Stimulated activated CD4-positive, alpha-beta T cell treated with anti-CD3 and anti-CD28 coated beads, TNF-alpha, amount 100 ng/mL, for 48 hours (primary cell): ENCODE measurements around the gene MYO9B.

ENCODE experiments used
- DNase-seq, 3 donors: peaks; one replicate each; pipeline ENCODE4 v3.0.0-alpha.2; 2020; ENCODE audit warnings: low read depth in 3 of 3

MYO9B gene

GRCh38 chr19:17240826-17241399 is 165.3 kb downstream of the MYO9B start:
- no peak for DNase-seq

DNA sequence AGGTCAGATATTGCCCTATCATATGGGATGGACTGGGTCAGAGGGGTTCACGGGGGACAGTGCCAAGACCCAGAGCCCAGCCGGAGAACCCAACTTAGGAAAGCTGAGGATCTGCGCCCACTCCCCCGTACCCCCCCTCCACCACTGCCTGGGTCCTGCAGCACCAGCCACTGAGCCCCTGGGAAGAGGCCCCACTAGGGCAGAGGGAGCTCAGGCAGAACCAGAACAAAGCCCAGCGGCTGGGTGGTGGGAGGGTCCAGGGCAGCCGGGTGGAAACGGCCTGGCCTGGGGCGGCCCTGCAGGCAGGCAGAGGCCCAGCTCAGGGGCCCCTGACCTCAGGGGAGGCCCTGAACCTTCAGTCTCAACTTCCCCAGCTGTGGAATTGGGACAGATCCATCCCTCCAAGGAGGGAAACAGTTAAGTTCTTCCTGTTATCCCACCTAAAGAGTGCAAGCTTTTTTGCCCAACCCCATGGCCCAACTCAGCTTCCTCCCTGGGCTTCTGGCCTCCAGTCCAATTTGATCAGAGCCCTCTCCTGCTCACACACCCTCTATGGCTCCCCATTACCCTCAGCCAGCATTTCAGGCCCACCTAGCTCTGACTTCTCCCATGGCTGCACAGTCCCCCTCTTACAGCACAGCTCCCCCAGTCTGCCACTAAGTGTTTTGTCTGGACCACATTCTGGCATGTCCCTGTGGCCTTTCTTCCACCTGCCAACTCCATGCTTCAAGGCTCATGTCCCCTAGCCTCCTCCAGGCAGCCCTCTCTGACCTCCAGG is 167.0 kb downstream of the MYO9B start:
- DNase-seq: no peak

- no peak for DNase-seq
Measured at GRCh38 chr19:17243211-17243829, 167.7 kb downstream of the MYO9B start.

- DNase-seq: no peak
Measured at GRCh38 chr19:17243830-17244617, 168.4 kb downstream of the MYO9B start.

DNA sequence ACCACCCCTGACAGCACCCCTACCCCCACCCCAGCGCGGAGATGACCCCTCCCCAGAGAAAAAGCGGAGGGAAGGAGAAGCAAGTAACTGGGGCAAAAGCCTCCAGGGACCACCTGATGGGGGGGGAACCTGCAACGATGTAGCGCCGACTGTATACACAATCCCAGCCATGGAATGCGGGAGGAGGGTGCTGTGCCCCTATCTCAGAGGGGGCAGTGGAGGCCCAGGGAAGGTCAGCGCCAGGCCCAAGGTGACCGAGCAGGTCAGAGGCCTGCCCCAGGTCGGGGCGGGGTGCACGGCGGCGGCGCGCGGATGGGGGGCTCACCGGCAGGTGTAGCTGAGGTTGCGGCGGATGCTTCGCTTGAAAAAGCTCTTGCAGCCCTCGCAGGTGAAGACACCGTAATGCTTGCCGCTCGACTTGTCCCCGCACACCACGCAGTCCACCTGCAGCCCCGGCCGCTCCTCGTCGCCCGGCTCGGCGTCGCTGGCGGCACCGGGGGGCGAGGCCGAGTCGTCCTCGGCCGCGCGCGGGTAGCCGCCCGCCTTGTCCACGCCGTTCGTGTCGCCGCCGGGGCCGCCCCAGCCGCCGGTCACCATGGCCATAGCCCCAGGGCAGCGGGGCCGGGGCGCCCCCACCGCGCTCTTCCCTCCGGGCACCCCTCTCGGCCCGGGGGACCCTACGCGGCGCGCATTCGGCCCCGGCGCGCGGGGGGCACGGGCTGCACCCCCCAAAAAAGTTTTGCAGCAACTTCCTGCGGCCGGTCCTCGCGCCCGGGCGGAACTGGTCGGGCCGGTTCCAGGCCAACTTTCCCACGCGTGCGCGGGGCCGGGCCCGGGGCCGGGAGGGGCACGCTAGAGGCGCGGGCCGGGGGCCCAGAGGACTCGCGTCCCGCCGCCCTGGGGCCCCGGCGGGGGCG is 169.3 kb downstream of the MYO9B start:
- DNase-seq: no peak

DNA sequence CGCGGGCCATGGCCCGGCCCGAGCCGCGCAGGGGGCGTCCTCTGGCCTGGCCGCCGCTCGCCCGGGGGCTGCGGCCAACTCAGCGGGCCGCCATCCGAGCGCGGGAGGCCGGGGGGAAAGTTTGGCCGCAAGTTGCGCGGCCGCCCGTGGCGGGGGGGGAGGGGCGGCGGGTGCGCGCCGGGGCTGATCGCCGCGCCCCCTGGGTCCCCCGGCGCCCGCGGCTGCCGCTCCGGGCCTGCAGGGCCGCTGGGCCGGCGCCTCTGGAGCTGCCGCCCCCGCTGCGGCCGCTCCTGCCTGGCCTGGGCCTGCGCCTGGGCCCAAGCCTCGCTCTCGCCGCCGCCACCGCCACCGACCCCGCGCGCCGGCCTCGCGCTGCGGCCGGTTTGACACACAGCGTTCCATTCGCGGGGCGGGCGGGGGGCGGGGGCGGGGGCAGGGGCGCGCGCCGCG is 170.0 kb downstream of the MYO9B start, which contains the start of gene NR2F6:
Gene NR2F6 (minus strand): TSS at position 385 of the 450 bp plus-strand sequence. CDS start 699 bp downstream, outside the sequence.
- no peak for DNase-seq

DNA sequence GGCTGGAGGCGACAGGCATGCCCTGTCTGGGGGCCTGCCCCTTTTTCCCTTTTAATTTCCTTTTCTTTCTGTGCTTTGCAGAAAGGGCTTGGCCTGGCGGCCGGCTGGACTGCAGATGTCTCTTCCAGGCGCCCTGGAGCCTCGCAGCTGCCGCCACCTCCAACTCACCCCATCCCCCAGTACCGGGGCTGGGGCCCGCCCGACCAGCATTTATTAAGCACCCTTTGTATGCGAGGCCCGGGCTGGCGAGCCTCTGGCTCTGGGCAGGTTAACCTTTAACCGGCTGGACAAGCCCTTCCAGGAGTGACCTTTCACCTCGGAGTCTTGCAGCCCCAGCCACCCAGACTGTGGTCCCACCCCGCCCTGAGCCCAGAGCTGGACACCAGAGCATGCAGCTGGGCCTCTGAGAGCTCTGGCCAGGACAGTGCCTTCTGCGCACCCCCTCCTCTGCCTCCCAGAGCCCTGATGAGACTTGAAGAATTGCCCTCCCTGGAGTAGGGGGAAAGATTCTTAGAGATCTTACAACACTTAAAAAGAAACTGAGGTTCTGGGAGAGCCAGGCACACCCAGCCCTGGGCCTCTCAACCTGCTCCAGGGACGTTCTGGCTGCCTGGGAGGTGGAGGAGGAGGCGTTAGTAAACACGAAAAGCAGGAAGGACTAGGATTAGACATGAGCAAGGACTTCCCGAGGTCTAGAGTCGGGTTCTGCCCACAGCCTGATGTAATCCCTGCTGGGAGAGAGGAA is 171.3 kb downstream of the MYO9B start:
- DNase-seq: no peak

- no peak for DNase-seq
Measured at GRCh38 chr19:17248011-17248776, 172.6 kb downstream of the MYO9B start.

GRCh38 chr19:17249887-17250548 is 174.4 kb downstream of the MYO9B start:
- DNase-seq: no peak

GRCh38 chr19:17254636-17255035 is 179.1 kb downstream of the MYO9B start:
- DNase-seq: no peak

- no peak for DNase-seq
Measured at GRCh38 chr19:17255150-17255621, 179.6 kb downstream of the MYO9B start.

- no peak for DNase-seq
Measured at GRCh38 chr19:17256130-17256529, 180.6 kb downstream of the MYO9B start.

DNA sequence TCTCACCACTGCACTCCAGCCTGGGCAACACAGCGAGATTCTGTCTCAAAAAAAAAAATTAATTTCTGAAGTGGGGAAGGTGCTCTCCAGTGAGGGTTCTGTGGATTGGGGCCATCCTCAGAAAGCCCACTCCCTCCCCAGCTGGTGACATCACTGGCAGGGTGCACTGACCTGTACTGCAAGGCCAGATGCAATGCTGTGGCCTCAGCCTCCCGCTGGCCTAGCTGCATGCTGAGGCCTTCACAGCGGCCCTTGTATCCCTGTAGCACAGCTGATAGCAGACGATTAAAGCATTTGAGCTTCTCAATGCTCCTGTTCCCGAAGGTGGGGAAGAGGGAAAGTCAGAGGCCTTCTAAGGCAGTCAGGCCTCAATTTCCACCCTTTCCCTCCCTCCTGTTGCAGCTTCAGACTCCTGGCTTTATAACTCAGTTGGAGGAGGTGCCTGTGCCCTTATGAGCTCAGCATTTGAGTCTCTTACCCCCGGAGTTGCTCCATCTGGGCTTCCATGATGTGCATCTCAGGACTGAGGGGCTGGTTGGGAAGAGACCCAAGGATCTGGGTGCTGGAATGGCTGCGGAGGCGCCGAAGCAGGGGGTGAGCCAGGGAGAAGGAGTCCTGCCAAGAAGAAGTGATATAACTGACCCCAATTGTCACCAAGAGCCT is 183.7 kb downstream of the MYO9B start:
- DNase-seq: no peak

DNA sequence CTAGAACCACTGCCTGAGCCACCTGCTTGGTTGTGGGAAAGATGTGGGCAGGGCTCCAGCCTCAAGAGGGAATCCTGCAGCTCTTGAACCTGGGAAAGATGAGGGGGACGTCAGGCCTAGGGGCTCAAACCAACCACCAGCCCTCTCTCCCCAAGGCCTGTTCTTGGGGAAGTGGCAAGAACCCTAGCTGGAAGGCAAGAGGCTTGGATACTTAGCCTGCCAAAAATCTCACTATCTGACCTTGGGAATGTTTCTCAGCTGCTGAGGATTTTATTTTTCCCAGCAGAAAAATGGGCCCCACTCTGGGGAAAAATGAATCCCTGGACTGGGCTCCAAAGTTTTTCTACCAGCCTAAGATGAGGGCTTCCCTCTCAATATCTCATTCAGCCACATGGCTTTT is 184.4 kb downstream of the MYO9B start:
- no peak for DNase-seq

DNA sequence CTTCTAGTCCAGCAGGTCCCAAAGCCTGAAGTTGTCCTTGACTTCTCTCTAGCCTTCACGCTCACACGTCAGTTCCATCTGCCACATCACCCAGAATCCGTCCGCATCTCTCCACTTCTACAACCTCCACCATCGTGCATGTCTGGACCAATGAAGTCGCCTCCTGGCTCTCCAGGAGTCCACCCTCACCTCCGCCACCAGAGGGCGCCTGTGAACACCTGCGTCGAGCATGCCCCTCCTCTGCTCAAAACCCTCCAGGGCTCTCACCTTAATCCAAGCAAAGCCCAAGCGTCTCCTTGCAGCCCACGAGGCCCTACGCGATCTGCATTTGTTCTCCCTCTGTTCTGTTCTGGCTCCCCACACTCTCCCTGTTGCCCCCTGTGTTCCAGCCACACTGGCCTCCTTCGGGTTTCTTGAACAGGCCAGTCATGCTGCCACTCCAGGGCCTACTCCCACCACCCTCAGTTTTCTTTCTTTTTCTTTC is 185.3 kb downstream of the MYO9B start:
- DNase-seq: peak; percentile 85 to 88 (median 86)

DNA sequence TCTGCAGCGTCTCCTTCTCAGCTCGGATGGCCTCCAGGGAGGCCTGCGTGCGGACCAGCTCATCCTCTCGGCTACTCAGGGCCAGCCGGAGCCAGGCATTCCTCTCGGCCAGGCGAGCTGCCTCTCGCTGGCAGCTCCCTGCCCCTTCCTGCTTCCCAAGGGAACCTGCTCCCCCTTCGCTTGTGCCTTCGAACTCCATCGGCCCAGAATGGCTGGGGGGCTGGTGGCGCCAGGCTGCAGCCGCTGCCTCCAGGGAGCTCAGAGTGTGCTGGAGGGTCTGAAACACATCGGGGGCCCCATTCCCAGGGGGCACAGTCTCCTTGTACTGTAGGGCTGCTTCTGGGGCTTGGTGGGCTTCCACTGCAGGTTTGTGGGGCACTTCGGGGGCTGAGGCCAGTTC is 187.0 kb downstream of the MYO9B start:
- no peak for DNase-seq
